Stimulated activated CD4-positive, alpha-beta T cell treated with anti-CD3 and anti-CD28 coated beads, Interleukin-2, amount 100 ng/mL, for 4 hours (primary cell): Measurements from ENCODE around the gene GRID1.

Experiments
- DNase-seq: peaks from one replicate; pipeline ENCODE4 v3.0.0-alpha.2; 2020; ENCODE audit warnings: low read depth

Gene GRID1

DNA sequence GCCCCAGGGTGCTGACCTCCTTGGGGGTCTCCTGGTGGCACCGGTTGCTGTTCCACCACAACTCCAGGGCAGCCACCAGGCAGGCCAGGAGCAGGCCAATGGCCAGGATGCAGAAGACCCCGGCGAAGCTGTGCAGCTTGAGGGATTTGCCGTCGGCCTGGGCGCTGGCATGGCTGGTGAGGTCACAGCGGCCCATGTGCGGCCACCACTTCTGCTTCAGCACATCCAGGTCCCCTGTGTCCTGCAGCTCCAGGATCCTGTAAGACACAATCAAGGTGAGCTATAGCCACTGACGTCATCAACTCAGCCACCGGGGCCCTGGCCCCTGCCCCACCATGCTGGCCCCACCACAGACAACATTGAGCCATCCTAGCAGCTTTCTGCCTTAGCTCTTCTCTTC, 753.2 kb downstream of the GRID1 start:
- DNase-seq: no peak

DNA sequence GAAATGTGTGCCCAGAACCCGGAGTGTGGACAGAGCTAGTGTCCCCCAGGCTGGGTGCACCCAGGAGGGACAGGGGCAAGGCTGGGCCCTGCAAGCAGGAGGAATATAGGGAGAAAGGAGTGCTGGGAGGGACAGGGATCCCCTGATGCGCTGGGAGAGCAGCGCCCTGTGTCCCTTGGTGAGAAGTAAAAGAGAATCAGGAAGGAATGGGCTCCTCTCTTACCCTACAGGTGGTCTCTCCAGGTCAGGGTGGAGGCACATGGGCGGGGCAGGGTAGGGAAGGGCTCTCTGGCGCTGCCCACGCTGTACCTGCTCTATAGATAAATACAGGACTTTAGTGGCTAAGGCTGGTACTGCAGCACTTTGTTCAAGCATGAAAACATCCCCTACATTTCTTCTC, 753.8 kb downstream of the GRID1 start:
- DNase-seq: no peak

DNA sequence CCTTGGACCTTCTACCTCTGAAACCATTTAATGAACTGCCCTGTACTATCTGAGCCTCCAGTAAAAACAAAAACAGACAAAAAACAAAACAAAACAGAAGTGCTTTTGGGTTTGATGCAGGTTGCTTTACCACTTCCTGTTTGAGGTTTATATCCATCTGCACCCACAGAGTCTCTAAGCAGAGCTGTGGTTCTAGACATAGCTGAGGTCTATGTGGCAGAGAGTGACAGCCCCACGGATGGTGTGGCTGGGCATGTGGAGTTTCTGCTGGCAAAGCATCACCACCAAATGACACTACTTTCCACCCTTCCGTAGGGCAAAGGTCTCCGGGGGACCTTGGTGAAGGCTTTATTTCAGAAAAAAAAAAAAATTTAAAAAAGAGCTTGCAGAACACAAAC, 754.2 kb downstream of the GRID1 start:
- no peak for DNase-seq

DNA sequence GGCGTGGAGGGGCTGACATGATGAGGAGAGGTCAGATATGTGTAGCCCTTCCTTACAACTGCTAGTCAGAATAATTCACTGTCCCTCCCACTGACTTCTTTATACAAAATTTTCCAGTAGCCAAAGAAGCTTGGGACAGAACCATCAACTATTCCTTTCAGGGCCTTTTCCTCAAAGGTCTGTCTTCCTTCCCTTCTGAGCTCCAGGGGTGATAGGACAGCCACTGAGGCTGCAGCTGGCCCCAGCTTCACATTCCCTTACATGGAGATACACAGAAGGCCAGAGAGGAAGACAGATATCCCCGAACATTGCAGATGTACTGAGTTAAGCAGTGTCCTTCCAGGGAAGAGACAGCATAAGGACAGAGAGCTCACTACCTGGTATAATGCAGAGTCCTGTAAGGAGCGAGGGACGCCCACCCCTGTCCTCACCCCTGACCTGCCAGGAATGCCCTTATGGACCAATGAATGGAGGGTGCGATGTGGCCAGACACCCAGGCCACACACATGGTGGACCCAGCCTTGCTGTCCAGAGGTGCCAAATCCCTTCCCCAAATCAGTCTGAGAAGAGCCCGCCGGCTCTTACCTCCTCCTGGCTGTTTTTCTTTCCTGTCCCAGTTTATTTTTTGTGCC, 754.7 kb downstream of the GRID1 start:
- no peak for DNase-seq

DNA sequence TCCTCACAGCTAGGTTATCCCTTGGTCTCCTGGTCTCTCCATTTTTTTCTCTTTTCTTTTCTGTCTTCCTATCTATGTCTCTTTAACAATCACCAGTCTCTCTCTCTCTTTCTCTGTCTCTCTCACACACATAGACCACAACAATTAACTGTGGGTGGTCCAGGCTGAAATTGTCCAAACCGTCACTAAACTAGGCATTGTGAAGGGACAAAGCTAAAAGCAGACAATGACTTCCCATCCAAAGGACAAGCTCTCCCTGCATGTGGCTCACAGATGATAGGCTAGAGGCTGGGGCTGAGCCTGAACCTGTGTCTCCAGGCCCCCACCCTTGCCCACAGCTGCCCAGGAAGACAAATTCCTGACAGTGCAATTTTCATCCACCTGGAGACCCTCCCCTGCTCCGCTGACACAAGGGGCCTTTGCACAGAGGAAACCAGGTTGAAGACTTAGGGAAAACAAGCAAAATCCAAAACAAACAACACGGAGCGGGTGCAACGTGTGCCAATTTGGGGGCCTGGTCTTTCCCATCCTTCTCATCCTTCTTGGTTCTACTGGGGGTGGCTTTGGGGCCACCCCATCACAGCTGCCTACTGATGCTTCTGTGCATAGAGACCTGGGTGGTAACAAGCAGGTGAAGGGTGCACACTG, 755.4 kb downstream of the GRID1 start:
- DNase-seq: no peak

DNA sequence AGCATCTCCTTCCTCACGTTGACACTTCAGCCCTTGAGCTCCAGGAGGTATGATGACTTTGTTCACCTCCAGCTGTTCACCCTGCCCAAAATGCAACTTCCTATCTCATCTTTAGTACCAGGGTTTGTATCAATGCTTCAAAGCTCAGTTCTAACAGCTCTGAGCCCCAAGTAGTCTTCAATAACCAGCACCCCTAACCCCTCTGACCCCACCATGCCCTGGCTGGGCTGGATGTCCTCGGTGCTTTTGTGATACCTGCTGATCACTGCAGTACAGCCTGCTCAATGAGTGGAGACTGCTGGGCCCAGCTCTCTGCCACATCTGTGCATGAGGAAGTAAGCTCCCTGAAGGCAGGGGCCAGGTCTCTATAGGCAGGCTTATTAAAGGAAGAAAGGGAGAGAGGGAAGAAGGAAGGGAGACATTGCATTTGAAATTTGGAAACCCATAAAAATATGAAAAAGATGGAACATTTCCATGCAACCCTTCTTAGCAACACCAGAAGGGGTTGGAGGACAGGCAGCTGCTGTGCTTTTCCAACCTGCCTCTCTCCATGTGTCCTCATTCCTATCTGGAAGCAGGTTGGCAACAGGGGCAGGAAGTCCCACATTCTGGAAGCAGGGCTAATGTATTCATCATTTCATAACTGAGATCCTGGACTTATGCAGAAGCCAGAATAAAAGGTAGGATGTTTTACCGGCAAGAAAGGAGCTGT, 756.1 kb downstream of the GRID1 start:
- no peak for DNase-seq

DNA sequence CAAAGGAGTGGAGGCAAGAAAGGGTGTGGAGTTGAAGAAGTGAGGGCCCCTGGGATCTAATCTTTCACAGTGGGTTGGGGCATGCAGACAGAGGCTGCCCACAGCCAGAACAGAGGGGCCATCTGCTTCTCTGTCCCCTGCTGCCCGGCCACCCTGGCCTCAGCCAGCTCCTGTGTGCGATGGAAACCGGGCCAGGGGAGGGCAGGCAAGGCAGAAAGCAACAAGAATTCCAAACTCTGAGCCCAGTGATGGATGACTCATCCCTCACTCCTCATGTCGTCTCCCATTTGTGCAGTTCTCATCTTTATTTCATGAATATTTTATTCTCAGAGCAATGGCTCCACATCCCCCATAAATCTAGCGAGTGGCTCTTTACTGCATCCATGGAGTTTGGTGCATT, 757.1 kb downstream of the GRID1 start:
- no peak for DNase-seq

DNA sequence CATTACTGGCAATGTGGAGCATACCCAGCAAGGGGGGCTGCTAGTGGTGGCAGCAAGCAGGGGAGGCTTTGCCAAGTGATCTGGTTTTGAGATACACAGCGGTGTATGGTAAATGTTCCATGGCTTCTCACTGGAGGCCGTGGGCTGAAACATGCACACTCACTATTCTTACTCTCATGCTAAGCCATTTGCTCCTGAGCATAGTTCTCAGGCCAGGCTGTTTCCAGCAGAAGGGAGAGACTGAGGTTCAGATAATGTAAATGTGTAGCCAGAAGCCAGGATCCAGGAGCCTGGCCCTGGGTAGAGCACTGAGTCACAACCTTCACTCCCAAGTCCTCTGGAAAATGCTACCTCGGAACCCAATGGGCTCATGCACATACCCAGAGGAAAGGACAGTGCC, 757.9 kb downstream of the GRID1 start:
- no peak for DNase-seq

DNA sequence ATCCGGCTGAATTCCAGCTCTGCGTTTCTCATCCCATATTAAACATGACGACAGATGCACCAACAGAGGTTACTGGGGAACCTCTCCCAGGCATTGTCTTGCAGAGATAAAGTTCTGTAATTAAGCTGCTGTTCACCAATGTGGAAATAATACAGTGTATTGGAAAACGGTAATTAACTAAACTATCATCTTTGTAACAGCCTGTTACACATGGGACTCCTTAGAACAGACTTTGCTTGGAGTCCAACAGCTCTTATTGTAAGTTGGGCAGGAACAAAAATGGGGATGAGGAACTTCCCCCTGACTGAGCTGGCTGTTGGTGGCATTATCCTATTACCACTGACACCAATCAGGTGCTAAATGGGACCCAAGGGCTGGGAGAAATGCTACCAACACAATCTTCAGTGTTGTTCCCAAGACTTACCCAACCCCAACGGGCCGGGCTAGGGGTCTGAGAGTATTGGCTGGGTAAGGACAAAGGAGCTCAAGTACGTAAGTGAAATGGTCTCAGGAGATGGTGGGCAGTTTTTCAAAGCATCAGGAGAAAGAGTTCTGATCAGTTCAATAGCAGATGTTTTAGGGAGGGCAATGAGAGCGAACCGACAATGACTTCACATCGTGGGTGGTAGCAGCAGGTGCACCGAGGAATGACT, 759.4 kb downstream of the GRID1 start:
- DNase-seq: no peak

DNA sequence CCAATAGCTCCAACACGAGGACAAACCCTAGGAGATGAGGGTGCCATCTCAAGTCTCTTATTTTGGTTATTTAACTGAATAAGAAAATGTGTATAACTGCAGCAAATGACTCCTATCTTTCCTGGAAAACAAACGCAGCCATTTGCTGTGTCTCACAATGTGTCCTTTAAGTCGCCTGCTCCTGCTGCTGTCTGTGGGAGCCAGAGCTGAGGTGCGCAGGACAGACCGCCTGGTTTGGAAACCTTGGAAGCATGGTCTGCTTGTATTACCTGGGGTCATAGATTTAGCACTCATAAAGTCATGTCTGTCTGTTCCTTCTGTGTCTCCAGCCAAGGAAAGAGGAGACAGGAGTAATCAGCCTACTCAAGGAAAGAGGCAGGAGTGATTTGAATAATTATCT, 760.2 kb downstream of the GRID1 start:
- DNase-seq: no peak

DNA sequence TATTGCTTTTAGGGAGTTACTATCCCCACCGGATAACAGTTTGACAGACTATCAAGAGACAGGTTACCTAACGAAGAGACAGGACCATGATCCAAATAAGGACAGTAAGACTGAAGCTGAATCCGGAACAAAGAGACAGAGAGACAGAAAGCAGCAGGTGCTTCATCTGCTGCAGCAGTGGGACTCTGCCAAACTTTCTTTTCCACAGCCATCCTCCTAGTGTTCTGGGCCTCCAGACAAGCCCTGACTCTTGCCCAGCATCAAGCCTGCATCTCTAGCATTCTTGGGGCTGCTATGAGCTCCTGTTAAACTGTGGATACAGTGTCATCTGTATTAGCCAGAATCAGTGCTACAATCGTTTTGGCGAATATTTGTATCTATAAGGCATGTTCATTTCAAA, 761.7 kb downstream of the GRID1 start:
- DNase-seq: no peak

DNA sequence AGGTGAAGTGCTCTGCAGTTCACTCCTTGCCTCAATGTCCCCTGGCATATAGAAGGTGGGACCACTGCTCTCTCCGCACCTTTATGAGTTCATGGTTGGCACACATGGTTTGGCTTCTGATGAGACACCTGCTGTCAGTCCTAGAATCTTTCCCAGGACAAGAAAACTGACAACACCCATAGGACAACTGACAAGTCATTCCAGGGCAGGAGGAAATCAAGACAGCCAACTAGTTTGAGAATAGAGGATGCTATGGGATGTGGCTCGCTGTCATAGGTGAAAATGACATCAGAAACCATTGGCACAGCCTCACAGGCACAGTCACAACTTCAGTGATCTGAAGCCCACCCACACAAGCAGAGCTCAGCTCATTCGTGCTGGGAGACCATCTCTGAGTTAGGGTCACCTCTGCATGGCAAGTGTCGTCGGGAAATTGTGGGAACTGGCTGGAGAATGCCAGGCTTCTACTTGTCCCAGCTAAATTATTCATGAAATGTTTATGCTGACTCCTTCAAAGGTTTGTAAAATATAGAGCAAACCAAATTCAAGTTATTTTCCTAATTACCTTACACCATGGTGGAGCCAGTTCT, 762.4 kb downstream of the GRID1 start:
- no peak for DNase-seq

DNA sequence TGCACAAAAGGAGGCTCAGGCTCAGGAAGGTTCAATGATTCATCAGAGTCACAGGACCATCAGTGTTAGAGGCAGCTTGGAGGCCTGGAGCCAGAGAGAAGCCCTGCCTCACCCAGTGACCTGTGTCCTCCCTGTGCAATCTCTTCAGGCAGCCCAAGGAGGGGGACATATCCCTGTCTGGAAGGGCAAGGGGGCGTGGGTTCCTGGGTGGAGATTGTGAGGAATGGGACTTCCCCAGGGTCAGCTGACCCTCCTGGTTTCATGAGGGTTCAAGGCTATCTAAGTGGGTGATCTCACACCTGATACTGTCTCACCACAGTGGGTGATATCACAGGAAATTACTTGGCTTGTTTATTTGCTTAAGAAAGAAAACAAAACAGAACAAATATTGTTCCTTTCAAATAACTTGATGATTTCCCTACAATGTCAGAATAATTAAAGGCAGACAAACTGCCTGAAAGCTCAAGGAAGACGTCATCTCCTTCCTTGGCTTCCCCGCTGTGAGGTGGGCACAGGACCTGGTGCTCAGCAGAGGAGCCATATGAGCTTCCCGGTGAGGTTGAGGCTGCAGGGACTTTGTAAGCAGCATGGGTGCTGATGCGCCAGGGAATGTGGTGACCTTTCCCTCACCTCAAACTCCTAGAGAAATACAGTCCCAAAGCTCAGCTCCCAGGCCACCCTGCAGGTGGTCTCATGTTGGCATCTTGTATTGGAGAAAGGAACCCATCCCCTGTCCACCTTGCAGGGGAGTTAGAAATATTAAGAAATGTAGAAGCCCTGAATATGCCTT, 763.2 kb downstream of the GRID1 start:
- DNase-seq: no peak

DNA sequence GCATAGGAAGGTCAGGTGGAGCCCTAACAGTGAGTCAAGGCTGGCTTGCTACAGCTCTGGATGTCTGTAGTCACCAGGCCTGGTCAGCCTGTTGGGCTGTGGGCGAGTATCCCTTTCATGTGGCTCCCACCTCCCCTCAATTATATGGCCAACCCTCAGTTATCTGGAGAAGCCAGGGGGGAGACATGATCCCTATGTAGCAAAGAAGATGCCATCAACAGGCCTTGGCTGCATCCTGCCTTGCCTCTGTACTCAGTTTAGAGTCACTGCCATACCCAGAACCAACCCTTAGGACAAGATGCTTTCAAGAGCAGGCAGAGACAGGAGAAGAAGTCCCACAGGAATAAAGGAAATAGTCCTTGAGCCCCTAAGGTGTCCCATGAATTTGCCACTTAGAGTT, 763.9 kb downstream of the GRID1 start:
- no peak for DNase-seq

DNA sequence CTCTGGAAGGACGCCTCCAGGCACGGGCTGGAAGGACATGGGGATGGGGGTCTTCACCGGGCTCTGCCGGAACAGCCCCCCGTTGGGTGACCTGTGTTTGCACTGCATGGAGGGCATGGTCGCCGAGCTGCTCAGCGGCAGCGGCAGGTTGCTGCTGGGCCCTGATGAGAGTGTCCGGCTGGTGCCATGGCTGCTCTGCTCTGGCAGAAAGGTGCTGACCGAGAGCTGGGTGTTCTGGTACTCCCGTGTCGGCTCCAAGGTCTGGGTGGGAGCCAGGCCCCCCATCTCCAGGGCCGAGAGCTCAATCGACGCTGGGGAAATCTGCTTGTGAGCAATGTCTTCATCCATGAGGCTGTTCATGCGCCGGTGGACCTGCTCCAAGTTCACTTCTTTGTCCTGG, 764.3 kb downstream of the GRID1 start:
- no peak for DNase-seq

DNA sequence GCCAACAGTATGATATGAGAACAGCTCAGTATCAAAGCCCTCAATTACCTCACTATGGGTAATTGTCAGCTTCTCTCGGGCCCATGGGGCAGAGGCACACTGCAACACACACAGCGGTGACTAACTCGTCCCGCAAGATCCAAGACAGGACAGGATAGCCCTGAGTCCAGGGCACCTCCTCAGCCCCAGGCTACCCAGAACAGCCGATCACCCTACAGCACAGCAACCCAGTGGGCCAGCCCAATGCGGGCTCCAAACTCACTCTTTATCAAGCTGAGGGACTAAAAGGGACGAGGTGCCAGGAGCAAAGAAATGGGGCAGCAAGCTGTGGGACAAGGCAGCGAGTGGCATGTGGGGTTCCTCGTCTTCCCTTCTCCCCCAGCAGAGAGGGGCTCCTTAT, 765.1 kb downstream of the GRID1 start:
- no peak for DNase-seq

DNA sequence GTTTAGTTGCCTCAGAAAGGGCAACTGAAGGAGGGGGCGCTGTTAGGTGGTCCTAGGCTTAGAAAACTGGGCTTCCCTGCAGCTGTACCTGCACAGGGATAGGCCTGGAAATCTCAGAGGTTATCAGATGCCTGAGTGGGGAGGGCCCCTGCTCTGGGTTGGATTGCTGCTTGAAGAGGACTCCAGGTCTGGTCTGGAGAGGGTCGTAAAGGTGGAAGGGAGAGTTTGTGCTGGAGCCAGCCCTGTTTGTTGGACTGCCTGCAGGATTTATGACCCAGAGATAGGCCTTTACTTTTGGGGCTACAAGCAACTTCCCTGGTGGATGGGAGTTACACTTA, 765.9 kb downstream of the GRID1 start:
- no peak for DNase-seq

DNA sequence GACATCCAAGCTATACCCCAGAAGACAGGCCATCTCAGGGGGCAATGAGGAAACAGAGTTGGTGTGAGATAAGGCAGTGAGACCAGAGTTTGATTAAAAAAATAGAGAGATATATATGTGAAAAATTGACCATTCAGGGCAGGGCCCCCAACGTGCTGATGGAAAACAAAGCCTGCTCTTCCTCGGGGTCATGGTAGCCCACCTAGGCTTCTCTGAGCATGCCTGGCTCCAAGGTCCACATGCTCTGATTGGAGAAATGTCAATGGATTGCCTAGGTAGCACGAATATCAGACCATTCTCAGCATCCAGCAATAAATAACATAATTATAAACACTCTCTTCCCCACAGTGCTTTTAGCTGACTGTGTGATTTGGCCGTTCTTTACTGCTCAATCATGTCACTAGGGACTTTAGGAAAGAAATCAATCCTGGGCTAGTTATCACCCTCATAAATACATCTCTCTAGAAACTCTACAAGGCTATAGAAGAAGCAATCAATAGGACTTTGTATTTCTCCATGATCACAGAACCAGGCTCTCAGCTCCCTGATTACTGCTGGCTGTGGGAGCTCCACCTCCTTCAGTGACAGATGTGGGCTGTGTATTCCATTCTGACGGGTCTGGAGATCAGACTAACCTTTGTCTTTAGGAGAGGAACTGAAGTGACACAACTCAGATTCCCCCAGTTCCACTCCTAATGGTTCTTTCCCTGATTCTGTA, 766.4 kb downstream of the GRID1 start:
- no peak for DNase-seq

DNA sequence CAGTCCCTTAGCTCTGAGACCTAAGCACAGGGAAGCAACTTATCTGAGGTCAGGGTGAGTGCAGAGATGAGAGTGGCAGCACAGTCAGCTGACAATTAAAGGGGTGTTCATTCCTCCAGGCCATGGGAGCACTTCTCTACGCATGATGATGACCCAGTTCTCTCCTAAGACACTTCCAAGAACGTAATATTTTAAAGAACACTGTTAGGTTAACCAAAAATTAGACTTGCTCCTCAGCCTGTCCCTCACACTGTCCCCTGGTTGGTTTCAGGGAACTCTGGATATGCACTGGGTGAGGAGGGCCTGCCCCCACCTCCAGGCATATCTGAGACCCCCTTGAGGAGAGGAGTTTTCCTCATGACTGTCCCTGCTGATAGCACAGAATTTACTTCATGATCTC, 767.5 kb downstream of the GRID1 start:
- no peak for DNase-seq

DNA sequence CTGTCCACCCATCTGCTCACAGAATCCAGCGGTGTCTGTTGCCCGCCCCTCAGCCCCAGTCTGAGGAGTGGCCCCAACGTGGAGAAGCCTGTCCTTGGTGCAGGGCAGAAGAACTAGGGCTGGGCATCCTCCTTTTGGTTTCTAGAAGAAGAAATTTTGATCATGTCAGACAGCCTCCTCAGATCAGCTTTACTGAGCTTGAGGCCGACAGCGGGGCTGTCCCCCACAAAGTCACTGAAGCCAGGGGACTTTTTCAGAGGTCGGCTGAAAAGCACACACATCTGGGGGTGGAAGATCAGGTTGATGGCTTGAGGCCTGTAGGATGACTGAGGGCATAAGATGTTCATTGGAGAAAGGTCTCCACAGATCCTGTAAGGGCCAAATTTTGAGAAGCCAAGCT, 767.9 kb downstream of the GRID1 start:
- no peak for DNase-seq

DNA sequence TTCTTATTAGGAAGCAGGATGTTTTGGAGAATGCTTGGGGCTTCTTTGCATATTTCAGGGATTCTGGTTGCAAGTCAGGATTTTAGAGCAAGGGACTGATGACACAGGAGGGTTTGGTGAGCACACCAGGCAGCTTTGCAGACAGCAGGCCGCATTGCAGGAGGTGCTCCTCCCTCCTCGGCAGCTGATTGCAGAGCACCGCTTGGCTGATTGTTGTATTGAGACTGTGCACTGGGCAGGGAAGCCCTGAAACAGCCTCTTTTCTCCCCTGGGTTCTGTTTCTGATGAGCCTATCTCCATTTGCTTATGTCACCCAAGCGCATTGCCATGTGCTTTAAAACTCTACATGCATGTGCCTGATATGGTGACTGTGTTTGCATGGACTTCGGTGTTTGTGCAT, 769.6 kb downstream of the GRID1 start:
- DNase-seq: no peak
